Stimulated activated CD4-positive, alpha-beta T cell treated with anti-CD3 and anti-CD28 coated beads, Interleukin-12 subunit alpha, Interleukin-12 subunit beta, amount 100 ng/mL, for 4 hours (primary cell): ENCODE results near the gene EXPH5.

Experiments
- DNase-seq: peaks from one replicate; pipeline ENCODE4 v3.0.0-alpha.2; 2020

EXPH5 gene

DNA sequence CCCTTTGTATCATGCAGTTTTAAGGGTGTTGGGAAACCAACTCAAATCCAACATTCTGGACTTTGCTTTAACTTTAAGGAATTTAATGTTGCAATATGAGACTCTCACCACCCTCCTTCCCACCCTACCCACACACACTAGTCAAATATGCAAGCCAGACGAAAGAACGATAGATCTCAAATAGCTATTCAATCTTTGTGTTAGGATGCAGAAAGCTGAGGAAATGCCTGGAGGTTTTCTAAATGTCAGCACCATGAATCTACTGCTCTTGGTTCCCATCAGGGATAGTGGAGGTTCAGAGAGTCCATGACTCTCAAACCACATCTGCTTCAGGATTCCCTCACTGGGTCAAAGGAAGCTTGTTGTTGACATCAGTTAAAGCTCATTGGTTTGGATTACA, 33.7 kb downstream of the EXPH5 start:
- no peak for DNase-seq

GRCh38 chr11:108559340-108559739, 34.2 kb downstream of the EXPH5 start:
- DNase-seq = no peak

GRCh38 chr11:108558222-108558621, 35.3 kb downstream of the EXPH5 start:
- no peak for DNase-seq

- no peak for DNase-seq
Measured at GRCh38 chr11:108556019-108556418, 37.5 kb downstream of the EXPH5 start.

- no peak for DNase-seq
Measured at GRCh38 chr11:108551651-108552462, 41.7 kb downstream of the EXPH5 start.

- no peak for DNase-seq
Measured at GRCh38 chr11:108549319-108549885, 44.2 kb downstream of the EXPH5 start.

- DNase-seq = no peak
Measured at GRCh38 chr11:108545909-108546501, 47.6 kb downstream of the EXPH5 start.

- DNase-seq = no peak
Measured at GRCh38 chr11:108543316-108543964, 50.1 kb downstream of the EXPH5 start.

GRCh38 chr11:108541531-108541930, 52.0 kb downstream of the EXPH5 start:
- no peak for DNase-seq

- no peak for DNase-seq
Measured at GRCh38 chr11:108538502-108538901, 55.1 kb downstream of the EXPH5 start.

DNA sequence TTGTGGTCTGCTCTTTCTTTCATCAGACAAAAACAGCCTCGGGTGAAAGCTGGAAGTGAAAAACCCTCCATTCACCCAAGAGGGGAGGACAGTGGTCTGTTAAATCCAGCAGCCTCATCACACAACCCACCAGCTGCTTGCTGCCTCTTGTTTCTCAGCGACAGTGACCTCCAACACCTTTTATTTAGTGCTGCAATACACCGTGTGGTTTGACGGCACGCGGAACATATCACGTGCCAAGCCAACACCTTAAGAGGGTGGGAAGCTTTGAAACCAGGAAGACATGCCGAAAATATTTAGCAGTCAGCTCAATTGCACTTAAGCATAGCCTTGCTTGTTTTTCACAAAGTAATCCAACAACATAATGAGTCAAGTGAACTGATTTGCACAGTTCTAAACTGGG, 55.5 kb downstream of the EXPH5 start:
- no peak for DNase-seq

DNA sequence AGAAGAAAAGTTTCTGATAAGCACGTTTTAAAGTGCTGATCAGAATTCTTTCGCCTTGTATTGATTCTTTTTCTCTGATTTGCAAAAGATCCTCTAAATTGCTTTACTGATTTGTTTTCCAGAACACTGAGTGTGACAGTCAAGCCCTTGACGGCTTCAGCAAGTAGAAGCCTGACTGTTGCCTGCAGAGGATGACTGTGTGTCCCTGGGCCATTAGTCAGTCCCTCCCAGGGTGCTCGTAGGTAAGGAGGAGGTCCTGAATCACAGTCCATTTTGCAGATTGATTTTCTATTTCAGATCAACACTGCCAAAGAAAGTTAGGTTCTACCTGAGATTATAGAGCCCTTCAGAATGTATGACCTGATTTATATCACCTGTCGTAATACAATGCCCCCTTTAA, 56.8 kb downstream of the EXPH5 start:
- DNase-seq = no peak

GRCh38 chr11:108535384-108535955, 58.1 kb downstream of the EXPH5 start:
- no peak for DNase-seq

DNA sequence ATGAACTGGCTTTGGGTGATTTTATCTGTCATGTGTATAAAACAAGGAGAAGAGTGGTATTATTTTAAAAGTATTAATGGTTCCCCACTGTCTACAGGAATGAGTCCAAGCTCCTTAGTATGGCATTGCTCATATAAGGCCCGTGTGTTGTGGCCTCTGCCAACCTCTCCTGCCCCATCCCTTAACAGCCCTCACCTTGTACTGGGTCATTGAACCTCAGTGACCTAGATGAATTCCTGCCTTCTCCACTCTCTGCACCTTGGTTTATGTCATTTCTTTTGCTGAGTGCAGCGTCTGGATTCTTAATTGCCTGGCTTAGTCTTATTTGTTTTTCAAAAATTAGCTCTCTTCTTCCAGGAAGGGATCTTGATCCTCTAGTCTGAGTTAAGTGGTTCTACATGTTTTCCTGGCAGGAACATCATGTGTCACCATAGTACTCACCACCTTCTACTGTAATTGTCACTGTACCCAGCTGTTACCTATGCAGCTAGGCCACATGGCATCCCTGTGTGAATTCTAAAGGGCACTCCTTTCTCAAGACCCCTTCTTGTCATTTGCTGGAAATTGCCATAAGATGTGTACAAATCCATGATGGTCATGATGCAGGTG, 59.2 kb downstream of the EXPH5 start:
- no peak for DNase-seq

DNA sequence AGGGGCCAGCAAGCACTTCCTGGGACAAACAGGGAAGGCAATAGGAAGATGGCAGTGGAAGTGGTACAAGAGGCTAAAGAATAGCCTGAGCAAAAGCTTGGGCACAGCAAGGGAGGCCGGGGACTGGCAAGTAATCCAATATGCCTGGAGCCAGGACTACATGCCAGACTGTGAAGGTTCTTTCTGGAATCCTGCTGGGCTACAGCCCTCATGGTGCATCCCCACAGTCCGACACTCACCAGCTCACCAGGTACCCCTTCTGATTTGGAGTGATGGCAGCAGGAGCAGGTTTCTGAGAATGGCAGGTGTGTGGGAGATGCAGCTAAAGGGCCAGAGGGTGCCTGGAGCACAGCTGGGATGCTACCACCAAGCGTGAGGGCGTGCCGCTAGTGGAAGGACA, 63.1 kb downstream of the EXPH5 start:
- no peak for DNase-seq

DNA sequence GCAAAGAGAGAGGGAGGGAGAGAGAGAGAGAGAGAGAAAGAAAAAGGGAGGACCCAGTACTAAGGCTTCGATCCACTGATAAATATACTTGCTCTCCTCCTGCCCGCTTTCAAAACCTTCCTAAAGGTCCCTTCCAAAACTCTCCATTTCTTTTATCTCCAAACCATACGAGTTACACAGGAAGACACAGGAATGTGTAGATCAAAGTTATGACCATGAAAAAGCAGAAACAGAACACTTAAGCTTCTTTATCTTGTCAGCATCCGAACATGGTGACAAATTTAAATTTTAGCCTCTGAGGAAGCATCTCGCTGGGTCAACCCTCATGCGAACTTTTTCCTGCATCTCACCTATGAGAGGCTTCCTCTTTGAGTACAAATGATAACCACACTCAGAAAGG, 66.2 kb downstream of the EXPH5 start:
- no peak for DNase-seq

DNA sequence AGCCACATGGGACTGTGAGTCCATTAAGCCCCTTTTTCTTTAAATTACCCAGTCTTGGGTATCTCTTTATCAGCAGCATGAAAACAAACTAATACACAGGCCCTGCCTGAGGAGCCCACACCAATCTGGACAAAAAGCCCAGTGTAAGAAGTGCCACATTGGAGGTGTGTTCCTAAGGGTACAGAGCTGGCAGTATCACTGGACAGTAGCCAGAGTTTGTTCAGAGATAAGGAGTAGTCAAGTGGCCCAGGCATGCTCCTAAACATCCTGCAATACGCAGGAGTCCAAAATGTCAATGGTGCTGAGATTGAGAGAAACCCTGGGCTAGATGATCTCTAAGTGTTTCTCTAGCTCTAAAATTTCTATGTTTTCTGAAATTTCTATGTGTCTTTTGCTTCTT, 68.4 kb downstream of the EXPH5 start:
- DNase-seq = no peak

- DNase-seq = no peak
Measured at GRCh38 chr11:108524422-108524821, 69.1 kb downstream of the EXPH5 start.

- no peak for DNase-seq
Measured at GRCh38 chr11:108522318-108522717, 71.2 kb downstream of the EXPH5 start.

GRCh38 chr11:108518581-108518980, 75.0 kb downstream of the EXPH5 start:
- no peak for DNase-seq

GRCh38 chr11:108516125-108516524, 77.4 kb downstream of the EXPH5 start:
- DNase-seq = no peak

- DNase-seq = no peak
Measured at GRCh38 chr11:108512708-108513107, 80.9 kb downstream of the EXPH5 start.

DNA sequence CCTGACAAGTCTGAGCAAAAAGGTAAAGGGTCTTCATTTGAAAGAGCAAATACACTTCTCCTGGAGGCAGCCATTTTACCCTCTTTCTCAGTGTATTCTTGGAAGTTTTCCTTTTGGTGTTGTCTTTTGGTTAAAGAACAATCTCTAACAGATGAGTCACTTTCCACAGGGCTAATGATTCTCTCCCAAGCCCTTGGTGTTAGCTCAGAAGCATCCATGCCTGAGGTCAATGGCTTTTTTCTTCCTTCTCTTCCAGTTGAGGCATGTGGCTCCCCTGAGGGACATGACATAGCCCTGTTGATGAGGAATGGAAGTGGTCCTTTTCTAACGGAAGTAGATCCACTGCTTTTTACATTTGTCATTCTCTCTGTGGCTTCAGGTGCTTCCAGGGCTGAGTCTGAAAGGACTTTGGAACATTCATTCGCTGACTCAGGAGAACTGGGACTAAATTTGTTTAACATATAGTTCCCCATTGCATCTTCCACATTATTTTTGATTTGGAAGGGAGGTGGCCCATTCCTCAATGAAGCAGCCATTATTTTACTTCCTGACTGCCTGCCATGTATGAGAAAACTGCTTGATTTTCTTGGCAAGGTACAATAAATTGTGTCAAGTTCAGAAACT, 81.6 kb downstream of the EXPH5 start:
- DNase-seq = no peak
